WTC11 (cell line): ENCODE data around the gene ADK. TPM values are rescaled to one million over a fixed set of nuclear protein-coding genes. Genes with fewer than 3 reads are reported as not detected.

Experiments used
- ATAC-seq: fragments of 200-7000 bp; cut with Tn5 transposase; 2 replicates; pipeline ENCODE4 v1.10.0; 2021; ENCODE audit warnings: mild to moderate bottlenecking, moderate library complexity
- CTCF ChIA-PET: fragments of 300-600 bp; sonication (Branson Sonifier 250); formaldehyde crosslinking; loops from one replicate; lab custom pipeline; 2021; ENCODE audit warnings: antibody characterized with exemption; lab: Charles Lee
- POLR2A ChIA-PET: fragments of 350-600 bp; sonication (Branson Sonifier 250); formaldehyde crosslinking; loops from one replicate; lab custom pipeline; 2021; ENCODE audit warnings: antibody characterized with exemption; lab: Charles Lee
- DNase-seq: peaks from one replicate; pipeline ENCODE4 v3.0.0; 2021; ENCODE audit warnings: low spot score
- H3K27ac Mint-ChIP-seq: 2 replicates; pipeline ENCODE4 v1.8.0; 2021; ENCODE audit warnings: mixed read lengths
- H3K27me3 Mint-ChIP-seq: 2 replicates; pipeline ENCODE4 v1.8.0; 2021; ENCODE audit warnings: low read depth, mild to moderate bottlenecking, moderate library complexity, mixed read lengths
- H3K36me3 Mint-ChIP-seq: 2 replicates; pipeline ENCODE4 v1.8.0; 2021; ENCODE audit warnings: mixed read lengths
- H3K4me1 Mint-ChIP-seq: 2 replicates; pipeline ENCODE4 v1.8.0; 2022; ENCODE audit warnings: mixed read lengths
- H3K4me3 Mint-ChIP-seq: 2 replicates; pipeline ENCODE4 v1.8.0; 2021; ENCODE audit warnings: mild to moderate bottlenecking, moderate library complexity, mixed read lengths
- H3K9me3 Mint-ChIP-seq: 2 replicates; pipeline ENCODE4 v1.8.0; 2021; ENCODE audit warnings: mixed read lengths
- ESRRA ChIP-seq: sonication (generic); formaldehyde crosslinking; IDR thresholded peaks from 2 replicates; pipeline ENCODE4 v1.8.1; 2022; ENCODE audit warnings: mild to moderate bottlenecking, missing genetic modification reagents, borderline replicate concordance
- GABPB1 ChIP-seq: sonication (generic); formaldehyde crosslinking; IDR thresholded peaks from 2 replicates; pipeline ENCODE4 v1.8.1; 2023; ENCODE audit warnings: mild to moderate bottlenecking, missing genetic modification reagents
- KAT7 ChIP-seq: sonication (generic); formaldehyde crosslinking; IDR thresholded peaks from 2 replicates; pipeline ENCODE4 v1.8.1; 2023; ENCODE audit warnings: missing genetic modification reagents, mild to moderate bottlenecking, borderline replicate concordance
- NFATC4 ChIP-seq: fragments of 250-450 bp; sonication (Bioruptor Pico); IDR thresholded peaks from 2 replicates; pipeline ENCODE4 v1.9.0; 2021; ENCODE audit warnings: mild to moderate bottlenecking
- SMAD3 ChIP-seq: sonication (generic); formaldehyde crosslinking; IDR thresholded peaks from 2 replicates; pipeline ENCODE4 v1.8.0; 2022; ENCODE audit warnings: missing genetic modification reagents, mild to moderate bottlenecking, borderline replicate concordance
- TEAD1 ChIP-seq: sonication (generic); formaldehyde crosslinking; IDR thresholded peaks from 2 replicates; pipeline ENCODE4 v1.8.0; 2022; ENCODE audit warnings: mild to moderate bottlenecking, missing genetic modification reagents
- TEAD4 ChIP-seq: sonication (generic); formaldehyde crosslinking; IDR thresholded peaks from 2 replicates; pipeline ENCODE4 v1.8.0; 2022; ENCODE audit warnings: mild to moderate bottlenecking, missing genetic modification reagents
- ZNF671 ChIP-seq: fragments of 250-450 bp; sonication (Bioruptor Pico); IDR thresholded peaks from 2 replicates; pipeline ENCODE4 v1.8.0; 2021; ENCODE audit warnings: mild to moderate bottlenecking
- total RNA-seq: library from RNA; stranded (reverse); gene quantifications from 3 replicates; pipeline ENCODE4 v1.2.3, GENCODE V29; 2021
- TF ChIP-seq, protein P1 (sequence below): sonication (generic); formaldehyde crosslinking; conservative IDR thresholded peaks from 2 replicates; pipeline ENCODE4 v1.8.1; 2022; ENCODE audit warnings: mild to moderate bottlenecking, missing genetic modification reagents
- TF ChIP-seq, protein P2 (sequence below): fragments of 250-450 bp; sonication (Bioruptor Pico); IDR thresholded peaks from 2 replicates; pipeline ENCODE4 v1.8.0; 2021; ENCODE audit warnings: mild to moderate bottlenecking
- TF ChIP-seq, protein P3 (sequence below): sonication (generic); formaldehyde crosslinking; IDR thresholded peaks from 2 replicates; pipeline ENCODE4 v1.8.0; 2023; ENCODE audit warnings: missing genetic modification reagents, mild to moderate bottlenecking, borderline replicate concordance
- TF ChIP-seq, protein P4 (sequence below): sonication (generic); formaldehyde crosslinking; IDR thresholded peaks from 2 replicates; pipeline ENCODE4 v1.8.1; 2023; ENCODE audit warnings: mild to moderate bottlenecking, missing genetic modification reagents
- TF ChIP-seq, protein P5 (sequence below): sonication (generic); formaldehyde crosslinking; IDR thresholded peaks from 2 replicates; pipeline ENCODE4 v1.8.1; 2022; ENCODE audit warnings: low read depth, missing genetic modification reagents, borderline replicate concordance
- TF ChIP-seq, protein P6 (sequence below): sonication (generic); formaldehyde crosslinking; IDR thresholded peaks from 2 replicates; pipeline ENCODE4 v1.8.1; 2023; ENCODE audit warnings: mild to moderate bottlenecking, missing genetic modification reagents, moderate library complexity
- TF ChIP-seq, protein P7 (sequence below): sonication (generic); formaldehyde crosslinking; conservative IDR thresholded peaks from 2 replicates; pipeline ENCODE4 v1.8.1; 2023; ENCODE audit warnings: mild to moderate bottlenecking, low read depth, missing genetic modification reagents, moderate library complexity

ADK gene
- total RNA-seq, 1 experiment from 2014 or later: 32.7 TPM

DNA sequence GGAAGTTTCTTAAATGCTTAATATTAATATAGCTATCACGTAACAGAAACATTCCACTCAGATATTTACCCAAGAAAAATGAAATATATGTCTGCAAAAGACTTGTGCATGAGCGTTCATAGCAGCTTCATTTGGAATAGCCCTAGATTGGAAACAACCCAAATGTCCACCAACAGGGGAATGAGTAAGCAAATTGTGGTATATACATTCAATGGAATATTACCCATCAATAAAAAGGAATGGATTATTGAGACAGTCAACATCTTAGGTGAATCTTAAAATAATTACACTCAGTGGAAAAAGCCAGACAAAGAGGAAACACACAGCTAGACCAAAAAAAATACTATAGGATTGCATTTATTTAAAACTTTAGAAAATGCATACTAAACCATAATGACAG lies 585.0 kb downstream of the ADK start:
- POLR2A ChIA-PET: no interaction called here
- CTCF ChIA-PET: no interaction called here

More for the DNA sequence above, 585.0 kb downstream of the ADK start:
- Mint-ChIP-seq H3K4me3 (no peak overlapping the region), H3K9me3 (peaks cover 24% of the 10 kb centered on the region), H3K27me3 (no peaks in the 10 kb centered on the region), H3K36me3 (peaks cover 14% of the 10 kb centered on the region), H3K27ac (no peak overlapping the region), H3K4me1 (peaks cover 12% of the 10 kb centered on the region)
- TF ChIP-seq SMAD3 (CRISPR knock-in tag): no peak
- TF ChIP-seq, protein P1, sequence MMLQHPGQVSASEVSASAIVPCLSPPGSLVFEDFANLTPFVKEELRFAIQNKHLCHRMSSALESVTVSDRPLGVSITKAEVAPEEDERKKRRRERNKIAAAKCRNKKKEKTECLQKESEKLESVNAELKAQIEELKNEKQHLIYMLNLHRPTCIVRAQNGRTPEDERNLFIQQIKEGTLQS: no peak
- TF ChIP-seq, protein P2, sequence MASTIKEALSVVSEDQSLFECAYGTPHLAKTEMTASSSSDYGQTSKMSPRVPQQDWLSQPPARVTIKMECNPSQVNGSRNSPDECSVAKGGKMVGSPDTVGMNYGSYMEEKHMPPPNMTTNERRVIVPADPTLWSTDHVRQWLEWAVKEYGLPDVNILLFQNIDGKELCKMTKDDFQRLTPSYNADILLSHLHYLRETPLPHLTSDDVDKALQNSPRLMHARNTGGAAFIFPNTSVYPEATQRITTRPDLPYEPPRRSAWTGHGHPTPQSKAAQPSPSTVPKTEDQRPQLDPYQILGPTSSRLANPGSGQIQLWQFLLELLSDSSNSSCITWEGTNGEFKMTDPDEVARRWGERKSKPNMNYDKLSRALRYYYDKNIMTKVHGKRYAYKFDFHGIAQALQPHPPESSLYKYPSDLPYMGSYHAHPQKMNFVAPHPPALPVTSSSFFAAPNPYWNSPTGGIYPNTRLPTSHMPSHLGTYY (CRISPR knock-in tag): no peak
- TF ChIP-seq, protein P3, sequence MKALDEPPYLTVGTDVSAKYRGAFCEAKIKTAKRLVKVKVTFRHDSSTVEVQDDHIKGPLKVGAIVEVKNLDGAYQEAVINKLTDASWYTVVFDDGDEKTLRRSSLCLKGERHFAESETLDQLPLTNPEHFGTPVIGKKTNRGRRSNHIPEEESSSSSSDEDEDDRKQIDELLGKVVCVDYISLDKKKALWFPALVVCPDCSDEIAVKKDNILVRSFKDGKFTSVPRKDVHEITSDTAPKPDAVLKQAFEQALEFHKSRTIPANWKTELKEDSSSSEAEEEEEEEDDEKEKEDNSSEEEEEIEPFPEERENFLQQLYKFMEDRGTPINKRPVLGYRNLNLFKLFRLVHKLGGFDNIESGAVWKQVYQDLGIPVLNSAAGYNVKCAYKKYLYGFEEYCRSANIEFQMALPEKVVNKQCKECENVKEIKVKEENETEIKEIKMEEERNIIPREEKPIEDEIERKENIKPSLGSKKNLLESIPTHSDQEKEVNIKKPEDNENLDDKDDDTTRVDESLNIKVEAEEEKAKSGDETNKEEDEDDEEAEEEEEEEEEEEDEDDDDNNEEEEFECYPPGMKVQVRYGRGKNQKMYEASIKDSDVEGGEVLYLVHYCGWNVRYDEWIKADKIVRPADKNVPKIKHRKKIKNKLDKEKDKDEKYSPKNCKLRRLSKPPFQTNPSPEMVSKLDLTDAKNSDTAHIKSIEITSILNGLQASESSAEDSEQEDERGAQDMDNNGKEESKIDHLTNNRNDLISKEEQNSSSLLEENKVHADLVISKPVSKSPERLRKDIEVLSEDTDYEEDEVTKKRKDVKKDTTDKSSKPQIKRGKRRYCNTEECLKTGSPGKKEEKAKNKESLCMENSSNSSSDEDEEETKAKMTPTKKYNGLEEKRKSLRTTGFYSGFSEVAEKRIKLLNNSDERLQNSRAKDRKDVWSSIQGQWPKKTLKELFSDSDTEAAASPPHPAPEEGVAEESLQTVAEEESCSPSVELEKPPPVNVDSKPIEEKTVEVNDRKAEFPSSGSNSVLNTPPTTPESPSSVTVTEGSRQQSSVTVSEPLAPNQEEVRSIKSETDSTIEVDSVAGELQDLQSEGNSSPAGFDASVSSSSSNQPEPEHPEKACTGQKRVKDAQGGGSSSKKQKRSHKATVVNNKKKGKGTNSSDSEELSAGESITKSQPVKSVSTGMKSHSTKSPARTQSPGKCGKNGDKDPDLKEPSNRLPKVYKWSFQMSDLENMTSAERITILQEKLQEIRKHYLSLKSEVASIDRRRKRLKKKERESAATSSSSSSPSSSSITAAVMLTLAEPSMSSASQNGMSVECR (CRISPR knock-in tag): no peak
- TF ChIP-seq, protein P4, sequence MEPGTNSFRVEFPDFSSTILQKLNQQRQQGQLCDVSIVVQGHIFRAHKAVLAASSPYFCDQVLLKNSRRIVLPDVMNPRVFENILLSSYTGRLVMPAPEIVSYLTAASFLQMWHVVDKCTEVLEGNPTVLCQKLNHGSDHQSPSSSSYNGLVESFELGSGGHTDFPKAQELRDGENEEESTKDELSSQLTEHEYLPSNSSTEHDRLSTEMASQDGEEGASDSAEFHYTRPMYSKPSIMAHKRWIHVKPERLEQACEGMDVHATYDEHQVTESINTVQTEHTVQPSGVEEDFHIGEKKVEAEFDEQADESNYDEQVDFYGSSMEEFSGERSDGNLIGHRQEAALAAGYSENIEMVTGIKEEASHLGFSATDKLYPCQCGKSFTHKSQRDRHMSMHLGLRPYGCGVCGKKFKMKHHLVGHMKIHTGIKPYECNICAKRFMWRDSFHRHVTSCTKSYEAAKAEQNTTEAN (CRISPR knock-in tag): no peak
- TF ChIP-seq, protein P5, sequence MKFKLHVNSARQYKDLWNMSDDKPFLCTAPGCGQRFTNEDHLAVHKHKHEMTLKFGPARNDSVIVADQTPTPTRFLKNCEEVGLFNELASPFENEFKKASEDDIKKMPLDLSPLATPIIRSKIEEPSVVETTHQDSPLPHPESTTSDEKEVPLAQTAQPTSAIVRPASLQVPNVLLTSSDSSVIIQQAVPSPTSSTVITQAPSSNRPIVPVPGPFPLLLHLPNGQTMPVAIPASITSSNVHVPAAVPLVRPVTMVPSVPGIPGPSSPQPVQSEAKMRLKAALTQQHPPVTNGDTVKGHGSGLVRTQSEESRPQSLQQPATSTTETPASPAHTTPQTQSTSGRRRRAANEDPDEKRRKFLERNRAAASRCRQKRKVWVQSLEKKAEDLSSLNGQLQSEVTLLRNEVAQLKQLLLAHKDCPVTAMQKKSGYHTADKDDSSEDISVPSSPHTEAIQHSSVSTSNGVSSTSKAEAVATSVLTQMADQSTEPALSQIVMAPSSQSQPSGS: no peak
- no peak for TF ChIP-seq GABPB1 (CRISPR knock-in tag)
- TF ChIP-seq ESRRA (CRISPR knock-in tag): no peak
- TF ChIP-seq TEAD4 (CRISPR knock-in tag): no peak
- TF ChIP-seq TEAD1: no peak
- TF ChIP-seq, protein P6, sequence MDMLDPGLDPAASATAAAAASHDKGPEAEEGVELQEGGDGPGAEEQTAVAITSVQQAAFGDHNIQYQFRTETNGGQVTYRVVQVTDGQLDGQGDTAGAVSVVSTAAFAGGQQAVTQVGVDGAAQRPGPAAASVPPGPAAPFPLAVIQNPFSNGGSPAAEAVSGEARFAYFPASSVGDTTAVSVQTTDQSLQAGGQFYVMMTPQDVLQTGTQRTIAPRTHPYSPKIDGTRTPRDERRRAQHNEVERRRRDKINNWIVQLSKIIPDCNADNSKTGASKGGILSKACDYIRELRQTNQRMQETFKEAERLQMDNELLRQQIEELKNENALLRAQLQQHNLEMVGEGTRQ (CRISPR knock-in tag): no peak
- TF ChIP-seq NFATC4: no peak
- TF ChIP-seq KAT7 (CRISPR knock-in tag): no peak
- TF ChIP-seq, protein P7, sequence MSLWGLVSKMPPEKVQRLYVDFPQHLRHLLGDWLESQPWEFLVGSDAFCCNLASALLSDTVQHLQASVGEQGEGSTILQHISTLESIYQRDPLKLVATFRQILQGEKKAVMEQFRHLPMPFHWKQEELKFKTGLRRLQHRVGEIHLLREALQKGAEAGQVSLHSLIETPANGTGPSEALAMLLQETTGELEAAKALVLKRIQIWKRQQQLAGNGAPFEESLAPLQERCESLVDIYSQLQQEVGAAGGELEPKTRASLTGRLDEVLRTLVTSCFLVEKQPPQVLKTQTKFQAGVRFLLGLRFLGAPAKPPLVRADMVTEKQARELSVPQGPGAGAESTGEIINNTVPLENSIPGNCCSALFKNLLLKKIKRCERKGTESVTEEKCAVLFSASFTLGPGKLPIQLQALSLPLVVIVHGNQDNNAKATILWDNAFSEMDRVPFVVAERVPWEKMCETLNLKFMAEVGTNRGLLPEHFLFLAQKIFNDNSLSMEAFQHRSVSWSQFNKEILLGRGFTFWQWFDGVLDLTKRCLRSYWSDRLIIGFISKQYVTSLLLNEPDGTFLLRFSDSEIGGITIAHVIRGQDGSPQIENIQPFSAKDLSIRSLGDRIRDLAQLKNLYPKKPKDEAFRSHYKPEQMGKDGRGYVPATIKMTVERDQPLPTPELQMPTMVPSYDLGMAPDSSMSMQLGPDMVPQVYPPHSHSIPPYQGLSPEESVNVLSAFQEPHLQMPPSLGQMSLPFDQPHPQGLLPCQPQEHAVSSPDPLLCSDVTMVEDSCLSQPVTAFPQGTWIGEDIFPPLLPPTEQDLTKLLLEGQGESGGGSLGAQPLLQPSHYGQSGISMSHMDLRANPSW (CRISPR knock-in tag): no peak
- no peak for TF ChIP-seq ZNF671 (CRISPR knock-in tag)
- ATAC-seq: no peak
- DNase-seq: no peak
